ENCODE measurements around the gene ANKRD27.

GRCh38 chr19:32666084-32666483 is 8.9 kb downstream of the ANKRD27 start:
- TF ChIP-seq CTCF (IDR thresholded peaks at IDR 0.05): no peak
- no peak for TF ChIP-seq POLR2A (IDR thresholded peaks at IDR 0.05)
